Panc1 (cell line): ENCODE measurements around the gene CCS. TPM values are rescaled to one million over a fixed set of nuclear protein-coding genes. Genes with fewer than 3 reads are reported as not detected.

Experiments
- ATAC-seq: fragments of 200-7000 bp; cut with Tn5 transposase; 2 replicates; pipeline ENCODE4 v1.9.1; 2020; ENCODE audit warnings: mild to moderate bottlenecking, moderate library complexity
- BruUV-seq: library from RNA; stranded (reverse); fragments of 400-500 nt; replicated peaks from 2 replicates; lab custom pipeline; 2021; lab: Mats Ljungman, UMichigan
- CTCF ChIA-PET: fragments of 300-600 bp; sonication (Branson Sonifier 250); formaldehyde crosslinking; loops from one replicate; lab custom pipeline; 2022; ENCODE audit warnings: antibody characterized with exemption; lab: Charles Lee
- POLR2A ChIA-PET: fragments of 300-600 bp; sonication (Branson Sonifier 250); formaldehyde crosslinking; loops from one replicate; lab custom pipeline; 2022; ENCODE audit warnings: antibody characterized with exemption; lab: Charles Lee
- DNase-seq: peaks from one replicate; pipeline ENCODE4 v3.0.0-alpha.2; 2010; ENCODE audit warnings: low read depth, low spot score
- H3K27ac ChIP-seq: 2 replicates; pipeline ENCODE4 v1.5.1; 2011; ENCODE audit warnings: mild to moderate bottlenecking, low read length, inconsistent platforms
- H3K27me3 ChIP-seq: fragments of 200-500 bp; sonication (Bioruptor generic); 2 replicates; pipeline ENCODE4 v1.6.0; 2014; ENCODE audit warnings: low read length, inconsistent platforms; ENCODE audit not compliant: control insufficient read depth, insufficient read depth
- H3K36me3 ChIP-seq: fragments of 200-500 bp; sonication (Bioruptor generic); 2 replicates; pipeline ENCODE4 v1.5.1; 2014; ENCODE audit warnings: inconsistent platforms, mild to moderate bottlenecking, low read length, moderate library complexity; ENCODE audit not compliant: control insufficient read depth, insufficient read depth
- H3K4me1 ChIP-seq: 2 replicates; pipeline ENCODE4 v1.5.1; 2011; ENCODE audit warnings: inconsistent platforms, mild to moderate bottlenecking, low read length, moderate library complexity; ENCODE audit not compliant: control insufficient read depth, insufficient read depth
- H3K4me3 ChIP-seq, 2 experiments: 2 replicates each; pipeline ENCODE4 v1.5.1; 2011 to 2012; ENCODE audit warnings: low read depth in 2 of 2, low read length in 2 of 2, mild to moderate bottlenecking in 2 of 2, inconsistent platforms in 1 of 2, moderate library complexity in 1 of 2
- H3K9me3 ChIP-seq: fragments of 200-500 bp; sonication (Bioruptor generic); 2 replicates; pipeline ENCODE4 v1.5.1; 2014; ENCODE audit warnings: low read depth, mild to moderate bottlenecking, inconsistent platforms, low read length, moderate library complexity; ENCODE audit not compliant: control insufficient read depth, insufficient read depth
- POLR2AphosphoS5 ChIP-seq: IDR thresholded peaks from 2 replicates; pipeline ENCODE4 v1.6.1; 2012; ENCODE audit warnings: mild to moderate bottlenecking, low read depth, low read length, moderate library complexity
- REST ChIP-seq, 2 experiments: IDR thresholded peaks; 2 replicates each; pipeline ENCODE4 v1.6.1; 2011 to 2012; ENCODE audit warnings: low read depth in 2 of 2, control low read depth in 1 of 2, low read length in 1 of 2, mild to moderate bottlenecking in 1 of 2, moderate library complexity in 1 of 2; ENCODE audit not compliant: insufficient read depth in 1 of 2
- SIN3A ChIP-seq: IDR thresholded peaks from 2 replicates; pipeline ENCODE4 v1.6.1; 2012; ENCODE audit warnings: low read depth, mild to moderate bottlenecking, low read length, moderate library complexity, borderline replicate concordance; ENCODE audit not compliant: insufficient read depth
- TCF7L2 ChIP-seq: IDR thresholded peaks from 2 replicates; pipeline ENCODE4 v1.6.1; 2011; ENCODE audit warnings: mild to moderate bottlenecking, low read depth, low read length, inconsistent platforms
- in situ Hi-C: cut with HindIII; loops from 2 replicates; pipeline ENCODE4 v1.10.0; 2016; ENCODE audit warnings: low sequenced_read_pairs, low pct_unique_long_range_greater_than_20kb
- intact Hi-C: fragments of 100-400 bp; cut with micrococcal nuclease; formaldehyde crosslinking; loops from one replicate; pipeline ENCODE4 v1.10.0; 2022; ENCODE audit not compliant: unreplicated experiment
- total RNA-seq: library from RNA; stranded (reverse); gene quantifications from one replicate; pipeline ENCODE4 v1.2.1, GENCODE V29; 2021; ENCODE audit not compliant: unreplicated experiment
- TF ChIP-seq, protein P1 (sequence below): fragments of 450-650 bp; IDR thresholded peaks from 2 replicates; pipeline ENCODE4 v1.5.1; 2017; ENCODE audit warnings: mild to moderate bottlenecking

CCS gene
- total RNA-seq, 1 experiment from 2014 or later = 55.3 TPM

DNA sequence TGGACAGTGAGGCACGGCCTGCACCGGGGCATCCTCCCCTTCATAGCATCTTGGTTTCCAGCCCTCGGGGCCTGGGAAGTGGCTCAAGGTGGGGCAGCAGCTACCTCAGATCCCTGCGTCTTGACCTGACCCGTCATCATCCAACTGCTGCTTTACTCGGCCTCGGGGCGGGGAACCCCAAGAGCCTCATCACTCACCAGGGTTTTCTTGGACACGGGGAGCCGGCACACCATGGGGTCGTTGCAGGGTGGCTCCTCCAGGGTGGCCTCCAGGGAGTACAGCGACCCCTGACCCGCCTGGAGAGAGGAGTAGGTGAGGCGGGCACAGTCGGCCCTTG lies 25.2 kb upstream of the CCS start:
- no TSS peak for BruUV-seq
- no peaks in the 10 kb centered on the region for H3K27me3 ChIP-seq
- no peaks in the 10 kb centered on the region for H3K9me3 ChIP-seq
- H3K4me3 ChIP-seq = peak overlapping the region; percentile 45 to 47
- ATAC-seq (no peak), DNase-seq (no peak)
- no peaks in the 10 kb centered on the region for H3K36me3 ChIP-seq
- TF ChIP-seq, protein P1, sequence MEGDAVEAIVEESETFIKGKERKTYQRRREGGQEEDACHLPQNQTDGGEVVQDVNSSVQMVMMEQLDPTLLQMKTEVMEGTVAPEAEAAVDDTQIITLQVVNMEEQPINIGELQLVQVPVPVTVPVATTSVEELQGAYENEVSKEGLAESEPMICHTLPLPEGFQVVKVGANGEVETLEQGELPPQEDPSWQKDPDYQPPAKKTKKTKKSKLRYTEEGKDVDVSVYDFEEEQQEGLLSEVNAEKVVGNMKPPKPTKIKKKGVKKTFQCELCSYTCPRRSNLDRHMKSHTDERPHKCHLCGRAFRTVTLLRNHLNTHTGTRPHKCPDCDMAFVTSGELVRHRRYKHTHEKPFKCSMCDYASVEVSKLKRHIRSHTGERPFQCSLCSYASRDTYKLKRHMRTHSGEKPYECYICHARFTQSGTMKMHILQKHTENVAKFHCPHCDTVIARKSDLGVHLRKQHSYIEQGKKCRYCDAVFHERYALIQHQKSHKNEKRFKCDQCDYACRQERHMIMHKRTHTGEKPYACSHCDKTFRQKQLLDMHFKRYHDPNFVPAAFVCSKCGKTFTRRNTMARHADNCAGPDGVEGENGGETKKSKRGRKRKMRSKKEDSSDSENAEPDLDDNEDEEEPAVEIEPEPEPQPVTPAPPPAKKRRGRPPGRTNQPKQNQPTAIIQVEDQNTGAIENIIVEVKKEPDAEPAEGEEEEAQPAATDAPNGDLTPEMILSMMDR = no peak
- no peak for TF ChIP-seq POLR2AphosphoS5
- no peak for TF ChIP-seq TCF7L2
- TF ChIP-seq SIN3A = no peak
- no peak for TF ChIP-seq REST (IDR thresholded peaks at IDR 0.05; ENCODE audit: insufficient read depth in 1 of 2, low read depth in 2 of 2, low read length in 1 of 2)
- ChIA-PET POLR2A (interaction anchor here (0.6 kb wide), 1 partner anchor 805 kb away, joined by 3 read pairs; no protein-coding TSS in a partner anchor), CTCF (no interaction called here)
- intact Hi-C loops = no loop called here
- in situ Hi-C loops = no loop called here
- H3K27ac ChIP-seq = no peak overlapping the region
- no peaks in the 10 kb centered on the region for H3K4me1 ChIP-seq

DNA sequence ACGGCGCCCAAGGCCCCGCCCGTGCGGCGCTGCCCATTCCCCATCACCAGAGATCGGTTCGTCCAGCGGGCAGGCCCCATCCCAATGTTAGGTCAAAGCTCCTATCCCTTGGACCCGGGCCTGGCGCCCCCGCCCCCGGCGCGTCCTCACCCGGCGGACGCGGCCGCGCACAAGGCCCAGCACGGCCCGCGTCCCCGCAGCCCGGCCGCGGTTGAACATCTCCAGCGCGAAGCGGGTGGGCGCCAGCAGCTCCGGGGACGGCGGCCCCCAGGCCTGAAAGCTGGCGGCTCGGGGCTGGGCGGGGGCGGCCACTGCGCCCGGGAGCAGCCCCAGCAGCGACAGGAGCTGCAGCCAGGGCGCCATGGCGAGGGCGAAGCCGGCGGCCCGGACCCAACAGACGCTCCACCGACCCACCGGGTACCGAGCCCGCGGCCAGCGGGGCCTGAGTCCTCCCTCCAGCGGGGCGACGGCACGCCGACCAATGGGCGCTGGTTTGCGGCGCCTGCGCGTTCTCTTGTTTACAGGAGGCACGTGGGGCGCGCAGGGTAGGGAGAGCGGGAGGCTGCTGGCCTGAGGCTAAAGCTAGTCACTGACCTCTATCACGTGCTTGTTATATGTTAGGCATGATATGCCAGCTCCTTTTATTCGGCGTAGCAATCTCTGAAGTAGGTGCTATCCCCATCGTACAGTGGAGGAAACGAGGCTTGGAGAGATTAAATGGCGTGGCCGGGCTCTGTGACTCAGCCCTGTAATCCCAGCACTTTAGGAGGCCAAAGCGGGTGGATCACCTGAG lies 24.7 kb upstream of the CCS start, which contains the start of gene CTSF:
Gene CTSF, minus strand, starts transcription at position 483 of the 793 bp plus-strand sequence. Its CDS starts 120 bp downstream, at position 363.
- no peaks in the 10 kb centered on the region for H3K36me3 ChIP-seq
- peak within 1 kb of the TSS; percentile 45 to 47 for H3K4me3 ChIP-seq
- ChIA-PET POLR2A (interaction anchor here (0.6 kb wide), 1 partner anchor 805 kb away, joined by 3 read pairs; no protein-coding TSS in a partner anchor), CTCF (interaction anchor here (0.7 kb wide), 1 partner anchor 28 kb away, joined by 3 read pairs; no protein-coding TSS in a partner anchor)
- DNase-seq (peak; percentile 28), ATAC-seq (peak; percentile 92)
- H3K4me1 ChIP-seq = no peaks in the 10 kb centered on the region
- no TSS peak for BruUV-seq
- intact Hi-C loops = no loop called here
- TF ChIP-seq, protein P1 = no peak
- no peak for TF ChIP-seq REST (IDR thresholded peaks at IDR 0.05; ENCODE audit: insufficient read depth in 1 of 2, low read depth in 2 of 2, low read length in 1 of 2)
- no peak for TF ChIP-seq POLR2AphosphoS5
- H3K27ac ChIP-seq = no peak within 1 kb of the TSS
- H3K9me3 ChIP-seq = no peaks in the 10 kb centered on the region
- H3K27me3 ChIP-seq = no peaks in the 10 kb centered on the region
- in situ Hi-C loops = no loop called here
